GM10266 (cell line): ENCODE measurements around the gene THUMPD3.

Source experiments
- DNase-seq: peaks from one replicate; pipeline ENCODE4 v3.0.0; 2012; ENCODE audit errors: extremely low spot score
- TF ChIP-seq, protein P1 (sequence below): IDR thresholded peaks from 2 replicates; pipeline ENCODE4 v1.5.1; 2012; ENCODE audit warnings: mild to moderate bottlenecking, low read depth; ENCODE audit not compliant: control insufficient read depth, insufficient read depth; ENCODE audit errors: missing control alignments

The THUMPD3 gene

DNA sequence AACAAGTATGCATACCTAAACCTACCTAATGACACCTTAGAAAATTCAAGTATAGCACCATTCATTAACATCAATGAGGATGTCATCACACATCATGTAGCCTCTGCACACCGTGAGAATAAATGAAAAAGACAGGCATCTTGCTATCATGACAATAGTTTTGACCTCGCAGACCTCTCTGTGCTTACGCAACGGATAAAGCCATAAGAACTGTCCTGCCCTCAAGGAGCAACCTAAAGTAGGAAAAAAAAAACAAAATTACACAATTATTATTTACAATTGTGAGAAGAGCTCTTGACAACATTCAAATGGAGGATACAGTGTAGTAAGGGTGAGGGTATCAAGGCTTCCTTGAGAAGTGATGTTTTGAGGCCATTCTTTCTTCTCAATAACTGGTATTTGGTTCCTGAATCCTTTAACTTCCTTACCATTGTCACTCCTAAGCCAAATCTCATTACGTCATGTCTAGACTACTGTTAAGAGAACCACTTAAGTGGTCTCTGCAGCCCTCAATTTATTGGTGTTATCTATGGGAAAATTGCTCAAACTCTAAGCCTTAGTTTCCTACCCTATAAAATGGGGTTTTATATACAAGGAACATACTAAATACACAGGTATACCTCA, 27.5 kb downstream of the THUMPD3 start:
- TF ChIP-seq, protein P1, sequence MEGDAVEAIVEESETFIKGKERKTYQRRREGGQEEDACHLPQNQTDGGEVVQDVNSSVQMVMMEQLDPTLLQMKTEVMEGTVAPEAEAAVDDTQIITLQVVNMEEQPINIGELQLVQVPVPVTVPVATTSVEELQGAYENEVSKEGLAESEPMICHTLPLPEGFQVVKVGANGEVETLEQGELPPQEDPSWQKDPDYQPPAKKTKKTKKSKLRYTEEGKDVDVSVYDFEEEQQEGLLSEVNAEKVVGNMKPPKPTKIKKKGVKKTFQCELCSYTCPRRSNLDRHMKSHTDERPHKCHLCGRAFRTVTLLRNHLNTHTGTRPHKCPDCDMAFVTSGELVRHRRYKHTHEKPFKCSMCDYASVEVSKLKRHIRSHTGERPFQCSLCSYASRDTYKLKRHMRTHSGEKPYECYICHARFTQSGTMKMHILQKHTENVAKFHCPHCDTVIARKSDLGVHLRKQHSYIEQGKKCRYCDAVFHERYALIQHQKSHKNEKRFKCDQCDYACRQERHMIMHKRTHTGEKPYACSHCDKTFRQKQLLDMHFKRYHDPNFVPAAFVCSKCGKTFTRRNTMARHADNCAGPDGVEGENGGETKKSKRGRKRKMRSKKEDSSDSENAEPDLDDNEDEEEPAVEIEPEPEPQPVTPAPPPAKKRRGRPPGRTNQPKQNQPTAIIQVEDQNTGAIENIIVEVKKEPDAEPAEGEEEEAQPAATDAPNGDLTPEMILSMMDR = no peak
- DNase-seq = no peak

DNA sequence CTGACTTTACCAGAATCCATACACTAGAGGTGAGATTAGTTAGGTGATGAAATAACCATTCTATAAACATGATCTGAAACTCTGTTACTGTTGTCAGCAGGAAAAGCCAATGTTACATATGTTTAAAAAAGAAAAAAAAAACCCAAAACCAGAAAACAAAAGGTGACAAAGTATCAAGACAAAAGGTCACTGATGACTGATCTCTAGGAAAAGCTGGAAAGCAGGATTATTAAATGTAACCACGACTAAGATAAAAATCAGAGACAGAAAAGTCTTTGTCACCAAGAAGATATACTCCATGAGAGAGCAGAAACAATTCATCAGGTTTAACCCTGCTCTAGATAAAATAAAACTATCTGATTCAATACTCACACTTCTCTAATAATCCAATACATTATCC, 29.2 kb downstream of the THUMPD3 start:
- no peak for DNase-seq
- TF ChIP-seq, protein P1 = no peak

DNA sequence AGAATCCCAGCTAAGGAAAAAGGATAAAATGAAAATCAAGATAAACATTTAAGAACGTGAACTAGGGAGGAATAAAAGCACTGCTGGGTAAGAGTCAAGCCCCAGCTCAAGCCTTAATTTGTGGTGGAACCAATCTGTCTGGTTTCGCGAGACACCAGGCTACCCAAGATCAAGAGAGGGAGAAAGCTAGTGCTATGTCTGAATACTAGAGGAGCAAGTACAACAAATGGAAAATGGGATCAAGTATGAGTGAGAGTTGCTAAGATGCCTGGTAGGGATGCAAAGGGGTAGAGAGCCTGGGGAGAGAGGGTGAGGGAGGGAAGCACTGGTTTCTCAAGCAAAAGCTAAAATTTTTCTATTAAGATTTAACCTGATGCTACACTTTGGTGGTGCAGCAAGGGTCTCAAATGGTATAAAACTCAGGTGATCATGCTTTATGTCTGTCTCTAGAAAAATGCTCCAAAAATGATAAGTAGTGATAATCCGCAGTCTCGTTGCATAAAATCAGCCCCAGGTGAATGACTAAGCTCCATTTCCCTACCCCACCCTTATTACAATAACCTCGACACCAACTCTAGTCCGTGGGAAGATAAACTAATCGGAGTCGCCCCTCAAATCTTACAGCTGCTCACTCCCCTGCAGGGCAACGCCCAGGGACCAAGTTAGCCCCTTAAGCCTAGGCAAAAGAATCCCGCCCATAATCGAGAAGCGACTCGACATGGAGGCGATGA, 32.9 kb downstream of the THUMPD3 start:
- TF ChIP-seq, protein P1 = no peak
- no peak for DNase-seq

DNA sequence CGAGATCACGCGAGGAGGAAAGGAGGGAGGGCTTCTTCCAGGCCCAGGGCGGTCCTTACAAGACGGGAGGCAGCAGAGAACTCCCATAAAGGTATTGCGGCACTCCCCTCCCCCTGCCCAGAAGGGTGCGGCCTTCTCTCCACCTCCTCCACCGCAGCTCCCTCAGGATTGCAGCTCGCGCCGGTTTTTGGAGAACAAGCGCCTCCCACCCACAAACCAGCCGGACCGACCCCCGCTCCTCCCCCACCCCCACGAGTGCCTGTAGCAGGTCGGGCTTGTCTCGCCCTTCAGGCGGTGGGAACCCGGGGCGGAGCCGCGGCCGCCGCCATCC, 33.4 kb downstream of the THUMPD3 start:
- TF ChIP-seq, protein P1 = no peak
- DNase-seq = peak; percentile 72

DNA sequence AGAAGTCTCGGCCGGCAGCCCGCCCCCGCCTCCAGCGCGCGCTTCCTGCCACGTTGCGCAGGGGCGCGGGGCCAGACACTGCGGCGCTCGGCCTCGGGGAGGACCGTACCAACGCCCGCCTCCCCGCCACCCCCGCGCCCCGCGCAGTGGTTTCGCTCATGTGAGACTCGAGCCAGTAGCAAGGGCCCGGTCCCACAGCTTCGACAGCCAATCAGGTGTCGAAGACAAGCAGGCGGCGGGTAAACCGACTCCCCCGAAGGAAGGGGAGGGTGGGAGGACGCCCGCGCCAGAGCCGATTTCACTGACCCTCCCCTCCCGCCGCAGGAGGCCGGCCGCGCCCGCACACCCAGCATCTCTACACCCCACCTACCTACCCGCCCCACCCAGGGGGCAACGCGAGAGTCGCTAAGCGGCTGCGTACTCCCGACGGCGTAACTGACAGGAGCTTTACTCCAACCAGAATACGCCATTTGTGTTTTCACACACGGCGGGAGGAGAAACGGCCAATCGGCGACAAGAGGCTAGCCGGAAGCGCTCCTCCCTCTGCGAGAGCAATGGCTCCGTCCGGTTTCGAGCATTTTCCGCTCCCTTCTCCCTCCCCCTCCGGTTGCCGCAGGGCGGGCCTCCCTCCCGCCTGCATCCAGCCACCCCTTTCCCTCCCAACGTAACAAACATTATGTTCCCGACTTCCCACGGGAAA, 33.9 kb downstream of the THUMPD3 start:
- TF ChIP-seq, protein P1 = no peak
- DNase-seq = peak; percentile 92

DNA sequence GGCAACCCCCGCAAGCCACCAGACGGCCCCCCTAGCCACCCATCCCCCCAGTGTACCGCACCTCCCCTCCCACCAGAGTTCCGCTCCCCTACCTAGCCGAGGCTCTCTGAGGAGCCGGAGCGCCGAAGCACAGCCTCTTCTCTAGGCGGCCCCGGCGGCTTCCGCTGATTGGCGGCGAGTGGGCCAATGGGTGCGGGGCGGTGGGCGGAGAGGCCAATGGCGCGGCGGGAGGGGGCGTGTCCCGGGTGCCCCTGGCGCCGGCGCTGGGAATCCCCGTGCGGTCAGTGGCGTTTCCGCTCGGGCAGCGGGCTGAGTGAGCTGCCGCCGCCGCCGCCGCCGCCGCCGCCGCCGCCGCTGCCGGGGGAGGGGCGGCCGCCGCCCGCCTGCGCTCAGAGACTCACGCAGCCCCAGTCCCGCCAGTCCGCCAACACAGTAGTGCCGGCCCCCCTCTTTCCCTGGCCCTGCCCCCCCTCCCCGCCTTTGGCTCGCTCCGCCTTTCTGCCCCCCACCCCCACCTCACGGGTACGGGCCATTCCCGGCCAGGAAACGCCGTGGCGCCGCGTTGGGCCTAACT, 34.6 kb downstream of the THUMPD3 start, which contains the start of gene SETD5:
Gene SETD5, plus strand, starts transcription at position 284 of the 574 bp plus-strand sequence. CDS start 31,324 bp downstream, outside the sequence.
- peak; percentile 98 for DNase-seq
- TF ChIP-seq, protein P1 = no peak
